Gastroesophageal sphincter (tissue), 4 donors: ENCODE results near the gene GNAO1. TPM values are rescaled to one million over a fixed set of nuclear protein-coding genes. Genes with fewer than 3 reads are reported as not detected.

ENCODE experiments used
- ATAC-seq: fragments of 150-250 bp; one replicate; pipeline ENCODE4 v1.9.1; 2016; ENCODE audit warnings: mild to moderate bottlenecking, moderate library complexity
- H3K27ac ChIP-seq, 4 donors: fragments of 200-600 bp; sonication (generic) in 3 of 4; 1 replicate in 3 of 4; 2 replicates in 1 of 4; pipeline ENCODE4 v1.5.1; 2016 to 2019
- H3K27me3 ChIP-seq: fragments of 200-600 bp; sonication (generic); one replicate; pipeline ENCODE4 v1.5.1; 2019
- H3K36me3 ChIP-seq, 2 donors: fragments of 200-600 bp; sonication (generic); one replicate each; pipeline ENCODE4 v1.5.1; 2019; ENCODE audit warnings: control low read depth in 1 of 2
- H3K4me1 ChIP-seq, 3 donors: fragments of 200-600 bp; sonication (generic); 1 replicate in 2 of 3; 2 replicates in 1 of 3; pipeline ENCODE4 v1.5.1; 2016 to 2019; ENCODE audit warnings: control low read depth in 2 of 3
- H3K4me3 ChIP-seq, 2 donors: fragments of 200-600 bp; sonication (generic); one replicate each; pipeline ENCODE4 v1.5.1; 2019; ENCODE audit warnings: mild to moderate bottlenecking in 1 of 2, moderate library complexity in 1 of 2
- H3K9me3 ChIP-seq, 3 donors: fragments of 200-600 bp; sonication (generic); one replicate each; pipeline ENCODE4 v1.5.1; 2017 to 2019; ENCODE audit warnings: control low read depth in 2 of 3
- EP300 ChIP-seq: sonication (generic); formaldehyde crosslinking; IDR thresholded peaks from one replicate; pipeline ENCODE4 v1.6.1; 2017; ENCODE audit warnings: antibody characterized with exemption, mild to moderate bottlenecking
- POLR2A ChIP-seq, 2 donors: fragments of 450-650 bp; IDR thresholded peaks; one replicate each; pipeline ENCODE4 v1.6.1; 2017; ENCODE audit warnings: antibody characterized with exemption in 2 of 2, mild to moderate bottlenecking in 2 of 2, moderate library complexity in 1 of 2
- POLR2AphosphoS5 ChIP-seq: sonication (generic); formaldehyde crosslinking; IDR thresholded peaks from one replicate; pipeline ENCODE4 v1.6.1; 2017; ENCODE audit warnings: antibody characterized with exemption
- WGBS, 2 donors: methylation state at CpG; one replicate each; pipeline ENCODE4 v1.1.5; 2018; ENCODE audit warnings: low coverage in 1 of 2; 5-methylcytosine and 5-hydroxymethylcytosine counted together
- total RNA-seq, 4 donors: library from RNA; depleted of rRNA; stranded (reverse); fragments of >200 nt; gene quantifications; one replicate each; pipeline ENCODE4 v1.1.0, GENCODE V29; 2016
- TF ChIP-seq, protein P1 (sequence below), 4 experiments: fragments of 200-600 bp in 2 of 4; fragments of 450-650 bp in 2 of 4; sonication (generic) in 1 of 4; IDR thresholded peaks; one replicate each; pipeline ENCODE4 v1.5.1; 2017 to 2019; ENCODE audit warnings: antibody characterized with exemption in 4 of 4, mild to moderate bottlenecking in 2 of 4, moderate library complexity in 2 of 4

GNAO1 gene
- total RNA-seq, 4 donors from 2014 or later: 3.4 to 21.0 (median 11.0) TPM

DNA sequence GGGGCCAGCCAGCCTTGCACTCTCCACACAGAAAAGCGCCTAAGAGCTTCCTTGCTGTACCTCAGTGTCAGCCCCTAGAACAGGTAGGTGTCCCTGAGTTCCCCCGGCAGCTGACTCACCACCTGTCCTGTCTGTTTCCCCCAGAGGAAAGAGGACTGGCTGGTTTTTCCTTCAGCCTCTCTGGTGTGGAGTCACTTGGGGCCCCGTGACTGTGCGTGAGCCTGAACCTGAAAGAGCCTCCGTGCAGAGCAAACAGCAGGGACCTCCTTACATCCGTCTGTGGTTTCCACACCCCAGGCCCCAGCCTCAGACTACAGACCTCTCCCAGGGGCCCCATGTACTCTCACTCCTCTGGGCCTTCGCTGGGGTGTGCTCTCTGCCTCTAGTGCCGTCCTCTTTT lies 87.8 kb downstream of the GNAO1 start:
- TF ChIP-seq, protein P1, sequence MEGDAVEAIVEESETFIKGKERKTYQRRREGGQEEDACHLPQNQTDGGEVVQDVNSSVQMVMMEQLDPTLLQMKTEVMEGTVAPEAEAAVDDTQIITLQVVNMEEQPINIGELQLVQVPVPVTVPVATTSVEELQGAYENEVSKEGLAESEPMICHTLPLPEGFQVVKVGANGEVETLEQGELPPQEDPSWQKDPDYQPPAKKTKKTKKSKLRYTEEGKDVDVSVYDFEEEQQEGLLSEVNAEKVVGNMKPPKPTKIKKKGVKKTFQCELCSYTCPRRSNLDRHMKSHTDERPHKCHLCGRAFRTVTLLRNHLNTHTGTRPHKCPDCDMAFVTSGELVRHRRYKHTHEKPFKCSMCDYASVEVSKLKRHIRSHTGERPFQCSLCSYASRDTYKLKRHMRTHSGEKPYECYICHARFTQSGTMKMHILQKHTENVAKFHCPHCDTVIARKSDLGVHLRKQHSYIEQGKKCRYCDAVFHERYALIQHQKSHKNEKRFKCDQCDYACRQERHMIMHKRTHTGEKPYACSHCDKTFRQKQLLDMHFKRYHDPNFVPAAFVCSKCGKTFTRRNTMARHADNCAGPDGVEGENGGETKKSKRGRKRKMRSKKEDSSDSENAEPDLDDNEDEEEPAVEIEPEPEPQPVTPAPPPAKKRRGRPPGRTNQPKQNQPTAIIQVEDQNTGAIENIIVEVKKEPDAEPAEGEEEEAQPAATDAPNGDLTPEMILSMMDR (IDR thresholded peaks at IDR 0.05): no peak
- TF ChIP-seq EP300: no peak
- TF ChIP-seq POLR2AphosphoS5: no peak
- TF ChIP-seq POLR2A (IDR thresholded peaks at IDR 0.05): no peak
- WGBS, 2 donors: 68 to 70% methylated on average over 2 to 8 of the region's 8 CpGs
- Histone ChIP-seq H3K27me3 (no peaks in the 10 kb centered on the region), H3K4me3 (no peak overlapping the region), H3K4me1 (peaks cover 0 to 20% (median 0%) of the 10 kb centered on the region in 3 donors), H3K27ac (no peak overlapping the region), H3K9me3 (no peaks in the 10 kb centered on the region), H3K36me3 (no peaks in the 10 kb centered on the region)
- no peak for ATAC-seq

DNA sequence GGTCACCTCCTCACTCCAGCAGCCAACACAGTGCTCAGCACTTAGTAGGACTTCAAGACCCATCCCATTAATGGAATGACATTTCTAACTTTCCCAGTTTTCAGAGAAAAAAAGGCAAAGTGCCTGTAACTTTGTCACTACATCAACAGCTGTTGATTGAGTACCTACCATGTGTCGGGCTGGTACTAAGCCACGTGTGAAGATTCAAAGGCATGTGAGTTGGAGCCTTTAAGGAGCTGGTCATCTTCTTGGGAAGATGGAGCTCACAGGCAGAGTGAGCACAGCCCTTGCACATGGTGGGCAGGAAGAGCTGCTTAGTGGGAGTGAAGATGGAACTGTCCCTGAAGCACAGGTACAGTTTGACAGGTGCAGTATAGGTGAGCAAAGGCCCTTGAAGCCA lies 88.6 kb downstream of the GNAO1 start:
- no peaks in the 10 kb centered on the region for H3K9me3 ChIP-seq
- no peak for TF ChIP-seq POLR2A (IDR thresholded peaks at IDR 0.05)
- peaks cover 0 to 20% (median 0%) of the 10 kb centered on the region in 3 donors for H3K4me1 ChIP-seq
- H3K36me3 ChIP-seq: no peaks in the 10 kb centered on the region
- WGBS, 2 donors: 100% methylated on average over 1 of the region's 2 CpGs; no CpG with 5 or more reads in 1 of the 2 donors
- no peak for ATAC-seq
- no peaks in the 10 kb centered on the region for H3K27me3 ChIP-seq
- H3K27ac ChIP-seq: no peak overlapping the region
- H3K4me3 ChIP-seq: no peak overlapping the region

DNA sequence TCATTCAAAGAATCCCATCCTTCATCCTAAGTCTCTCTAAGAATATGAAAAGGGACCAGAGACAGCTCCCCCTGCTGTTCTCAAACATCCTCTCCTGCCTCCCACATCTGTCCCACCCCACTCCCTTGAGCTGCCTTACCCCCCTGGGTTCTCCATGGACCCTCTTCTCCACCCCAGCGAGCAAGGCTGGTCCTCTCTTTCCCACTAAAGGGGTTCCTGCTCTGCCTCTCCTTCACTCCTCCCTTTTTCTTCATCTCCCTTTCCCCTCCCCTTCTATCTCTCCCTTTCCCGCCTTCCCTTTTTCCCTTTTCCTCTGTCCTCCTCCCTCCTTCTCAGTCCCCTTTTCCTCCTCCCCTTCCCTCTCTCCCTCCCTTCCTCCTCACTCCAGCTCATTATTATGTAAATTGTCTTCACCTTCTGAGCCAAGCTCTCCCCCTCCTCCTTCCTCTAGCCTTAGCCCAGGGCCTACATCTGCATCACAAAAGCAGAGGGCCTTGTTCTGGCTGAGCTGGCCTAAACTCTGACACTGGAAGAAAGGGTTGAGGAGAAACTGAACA lies 90.0 kb downstream of the GNAO1 start:
- ATAC-seq: no peak
- WGBS, 2 donors: 79 to 100% methylated on average over 1 to 2 of the region's 2 CpGs
- no peak overlapping the region for H3K27ac ChIP-seq
- H3K27me3 ChIP-seq: no peaks in the 10 kb centered on the region
- no peaks in the 10 kb centered on the region for H3K36me3 ChIP-seq
- H3K4me3 ChIP-seq: no peak overlapping the region
- no peak for TF ChIP-seq POLR2A (IDR thresholded peaks at IDR 0.05)
- no peak for TF ChIP-seq POLR2AphosphoS5
- TF ChIP-seq, protein P1 (IDR thresholded peaks at IDR 0.05): no peak
- TF ChIP-seq EP300: no peak
- no peaks in the 10 kb centered on the region for H3K9me3 ChIP-seq
- H3K4me1 ChIP-seq: peaks cover 0 to 13% (median 0%) of the 10 kb centered on the region in 3 donors

DNA sequence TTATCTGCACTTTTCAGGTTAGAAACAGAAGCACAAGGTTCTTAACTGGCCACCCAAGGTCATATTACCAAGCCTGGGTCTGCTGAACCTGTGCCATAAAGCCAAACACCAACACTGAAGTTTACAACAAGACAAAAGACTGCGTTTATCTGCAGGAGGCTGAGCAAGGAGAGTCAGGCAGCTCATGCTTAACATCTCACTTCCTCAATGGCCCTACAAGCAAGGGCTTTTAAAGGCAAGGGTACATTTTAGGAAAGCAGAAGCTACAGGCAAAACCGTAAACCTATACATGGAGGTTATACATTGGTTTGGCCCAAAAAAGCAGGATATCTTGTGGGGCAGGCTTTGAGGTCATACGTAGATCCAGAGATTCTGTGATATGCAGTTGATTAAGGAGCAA lies 91.2 kb downstream of the GNAO1 start:
- H3K4me3 ChIP-seq: no peak overlapping the region
- H3K36me3 ChIP-seq: no peaks in the 10 kb centered on the region
- 88 to 92% methylated on average over 2 to 3 of the region's 3 CpGs for WGBS, 2 donors
- H3K27ac ChIP-seq: no peak overlapping the region
- no peaks in the 10 kb centered on the region for H3K27me3 ChIP-seq
- H3K4me1 ChIP-seq: peaks cover 0 to 2% (median 0%) of the 10 kb centered on the region in 3 donors
- no peak for ATAC-seq
- no peak for TF ChIP-seq EP300
- no peak for TF ChIP-seq POLR2AphosphoS5
- TF ChIP-seq POLR2A (IDR thresholded peaks at IDR 0.05): no peak
- TF ChIP-seq, protein P1 (IDR thresholded peaks at IDR 0.05): no peak
- H3K9me3 ChIP-seq: no peaks in the 10 kb centered on the region

DNA sequence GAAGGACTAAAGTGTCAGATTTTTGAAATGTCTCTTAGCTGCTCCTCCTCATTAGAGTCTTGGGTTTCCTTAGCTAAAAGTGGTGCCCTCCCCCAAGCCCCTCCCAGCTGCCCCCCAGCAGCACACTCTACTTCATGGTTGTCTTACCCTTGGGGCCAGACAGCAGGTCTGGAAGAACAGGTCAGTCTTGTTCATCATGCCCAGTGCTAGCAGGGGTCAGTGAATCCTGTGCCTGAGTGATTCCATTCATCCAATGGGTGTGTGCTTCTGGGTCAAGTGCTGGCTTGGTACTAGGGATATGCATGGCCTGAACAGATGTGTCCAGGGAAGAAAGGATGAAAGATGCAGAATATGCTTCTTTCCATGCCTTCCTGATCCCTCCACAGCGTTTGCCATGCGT lies 93.2 kb downstream of the GNAO1 start:
- no peaks in the 10 kb centered on the region for H3K4me1 ChIP-seq
- no peak overlapping the region for H3K27ac ChIP-seq
- no peaks in the 10 kb centered on the region for H3K9me3 ChIP-seq
- ATAC-seq: no peak
- H3K27me3 ChIP-seq: no peaks in the 10 kb centered on the region
- WGBS, 2 donors: 92 to 100% methylated on average over 2 of the region's 2 CpGs
- H3K4me3 ChIP-seq: no peak overlapping the region
- no peaks in the 10 kb centered on the region for H3K36me3 ChIP-seq
- no peak for TF ChIP-seq POLR2A (IDR thresholded peaks at IDR 0.05)

DNA sequence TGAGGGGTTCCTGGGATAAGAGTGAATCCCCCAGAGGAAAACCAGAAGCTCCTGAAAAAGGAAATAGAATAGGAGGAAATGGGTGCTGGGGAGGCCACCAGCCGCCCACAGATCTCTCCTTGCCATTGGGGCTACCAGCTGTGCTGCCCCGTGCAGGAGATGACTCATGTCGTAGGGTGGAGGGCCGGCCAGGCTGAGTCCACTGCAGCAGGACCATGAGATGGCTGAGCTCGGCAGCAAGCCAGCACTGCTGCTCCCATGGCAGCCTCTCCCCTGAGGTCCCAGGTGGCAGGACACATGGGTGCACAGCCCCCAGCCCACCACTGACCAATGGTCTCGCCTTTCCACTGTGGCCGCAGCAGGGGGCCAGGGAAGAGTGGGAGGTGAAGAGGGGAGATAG lies 95.5 kb downstream of the GNAO1 start:
- TF ChIP-seq, protein P1 (IDR thresholded peaks at IDR 0.05): no peak
- TF ChIP-seq POLR2A (IDR thresholded peaks at IDR 0.05) (no peak), POLR2AphosphoS5 (no peak), EP300 (no peak)
- WGBS, 2 donors: 80% methylated on average over 1 of the region's 7 CpGs; no CpG with 5 or more reads in 1 of the 2 donors
- no peak for ATAC-seq
- Histone ChIP-seq H3K4me1 (no peaks in the 10 kb centered on the region), H3K27ac (no peak overlapping the region), H3K27me3 (no peaks in the 10 kb centered on the region), H3K36me3 (no peaks in the 10 kb centered on the region), H3K9me3 (no peaks in the 10 kb centered on the region), H3K4me3 (no peak overlapping the region)
